Measurements from ENCODE around the gene CHRNE. TPM values are rescaled to one million over a fixed set of nuclear protein-coding genes. Genes with fewer than 3 reads are reported as not detected.
"Not testable (repeated sequence)": the region's sequence is repeated elsewhere in the genome, so short reads cannot be mapped to it uniquely, and the experiment has no call there.

Gene CHRNE
- total RNA-seq, 2 experiments from 2014 or later: 0.25 to 0.42 TPM

DNA sequence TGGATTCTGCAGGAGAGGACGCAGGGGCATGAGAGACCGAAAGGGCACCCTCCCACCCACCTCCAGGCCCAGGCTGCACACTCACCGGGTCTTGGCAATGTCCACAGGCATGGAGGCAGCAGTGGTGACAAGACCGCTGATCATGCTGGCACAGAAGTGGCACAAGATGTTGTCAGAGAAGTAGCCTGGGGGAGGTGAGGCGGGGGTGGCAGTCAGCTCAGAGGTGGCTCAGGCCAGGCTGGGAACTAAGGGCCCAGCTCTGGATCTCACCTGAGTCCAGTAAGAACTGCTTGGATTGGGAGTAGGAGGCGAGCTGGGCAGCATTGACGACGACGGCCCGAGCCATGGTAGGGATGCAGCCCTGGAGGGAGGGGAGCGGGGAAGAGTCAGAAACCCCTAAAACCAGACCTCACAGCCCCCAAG lies 35.2 kb upstream of the CHRNE start:
- POLR2A ChIA-PET: no interaction called here
- Mint-ChIP-seq H3K4me3 (peak overlapping the region; percentile 92), H3K27me3 (no peaks in the 10 kb centered on the region), H3K9me3 (no peaks in the 10 kb centered on the region), H3K36me3 (ENCODE audit: low read depth) (peaks cover 63% of the 10 kb centered on the region), H3K27ac (peak overlapping the region; percentile 94), H3K4me1 (peaks cover 56% of the 10 kb centered on the region)
- CTCF ChIA-PET: interaction anchor here (1.1 to 2.3 kb wide), 4 partner anchors 15 to 35 kb away, joined by 3 to 5 read pairs (median 4); partner anchors contain the start of gene CHRNE
- DNase-seq: no peak

DNA sequence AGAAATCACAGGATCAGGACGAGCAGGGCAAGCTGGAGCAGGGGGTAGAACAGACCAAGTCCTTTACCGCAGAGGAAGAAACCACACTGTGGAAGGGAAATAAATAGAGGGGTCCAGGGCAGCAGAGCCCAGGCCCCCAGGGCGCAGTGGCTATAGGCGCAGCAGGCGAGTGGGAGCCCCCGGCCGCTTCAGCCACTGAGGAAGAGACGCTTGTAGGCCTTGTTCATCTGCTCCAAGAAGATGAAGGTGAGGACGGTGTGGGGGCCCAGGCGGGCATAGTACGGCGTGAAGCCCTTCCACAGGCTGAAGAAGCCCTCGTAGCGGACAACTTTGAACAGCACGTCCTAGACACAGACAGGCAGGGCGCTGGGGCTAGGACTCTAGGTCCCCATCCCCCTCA lies 34.7 kb upstream of the CHRNE start:
- POLR2A ChIA-PET: no interaction called here
- CTCF ChIA-PET: interaction anchor here (1.1 to 2.3 kb wide), 4 partner anchors 14 to 93 kb away, joined by 3 to 5 read pairs (median 4); no protein-coding TSS in a partner anchor
- H3K4me1 Mint-ChIP-seq: peaks cover 51% of the 10 kb centered on the region
- no peaks in the 10 kb centered on the region for H3K9me3 Mint-ChIP-seq
- H3K4me3 Mint-ChIP-seq: peak overlapping the region; percentile 92
- H3K27ac Mint-ChIP-seq: no peak overlapping the region
- no peak for DNase-seq
- no peaks in the 10 kb centered on the region for H3K27me3 Mint-ChIP-seq
- peaks cover 59% of the 10 kb centered on the region for H3K36me3 Mint-ChIP-seq (ENCODE audit: low read depth)

DNA sequence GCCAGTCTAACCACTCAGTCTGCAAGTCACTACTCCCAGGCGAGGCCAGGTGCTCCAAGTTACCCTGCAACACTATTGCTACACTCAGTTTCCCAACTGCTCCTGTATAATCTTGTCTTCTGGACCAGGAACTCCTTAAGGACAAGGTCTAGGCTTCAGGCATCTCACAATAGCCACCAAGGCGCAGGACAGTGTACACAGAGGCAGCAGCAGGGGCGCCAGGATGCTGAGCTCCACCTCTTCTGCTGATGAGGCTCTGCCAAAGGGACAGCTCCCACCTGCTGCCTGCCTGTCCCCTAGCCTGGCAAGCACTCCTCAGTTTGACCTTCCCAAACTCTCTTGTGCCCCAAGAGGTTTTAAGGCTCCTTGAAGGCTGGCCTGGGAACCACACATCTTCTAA lies 33.5 kb upstream of the CHRNE start:
- H3K36me3 Mint-ChIP-seq (ENCODE audit: low read depth): peaks cover 49% of the 10 kb centered on the region
- DNase-seq: no peak
- POLR2A ChIA-PET: no interaction called here
- CTCF ChIA-PET: interaction anchor here (1.2 to 1.5 kb wide), 2 partner anchors 47 to 94 kb away, joined by 3 read pairs; no protein-coding TSS in a partner anchor
- no peaks in the 10 kb centered on the region for H3K9me3 Mint-ChIP-seq
- H3K4me1 Mint-ChIP-seq: peaks cover 44% of the 10 kb centered on the region
- no peak overlapping the region for H3K27ac Mint-ChIP-seq
- H3K27me3 Mint-ChIP-seq: no peaks in the 10 kb centered on the region
- H3K4me3 Mint-ChIP-seq: no peak overlapping the region

GRCh38 chr17:4935650-4936049 lies 32.8 kb upstream of the CHRNE start:
- no peaks in the 10 kb centered on the region for H3K27me3 Mint-ChIP-seq
- POLR2A ChIA-PET: no interaction called here
- H3K4me1 Mint-ChIP-seq: peaks cover 47% of the 10 kb centered on the region
- no peaks in the 10 kb centered on the region for H3K9me3 Mint-ChIP-seq
- H3K27ac Mint-ChIP-seq: no peak overlapping the region
- CTCF ChIA-PET: interaction anchor here (1.2 kb wide), 1 partner anchor 48 kb away, joined by 3 read pairs; no protein-coding TSS in a partner anchor
- H3K36me3 Mint-ChIP-seq (ENCODE audit: low read depth): peaks cover 48% of the 10 kb centered on the region
- H3K4me3 Mint-ChIP-seq: no peak overlapping the region
- no peak for DNase-seq

- DNase-seq: no peak
- Mint-ChIP-seq H3K9me3 (no peaks in the 10 kb centered on the region), H3K27ac (peak overlapping the region; percentile 41), H3K27me3 (no peaks in the 10 kb centered on the region), H3K4me1 (peaks cover 48% of the 10 kb centered on the region), H3K36me3 (ENCODE audit: low read depth) (peaks cover 44% of the 10 kb centered on the region), H3K4me3 (no peak overlapping the region)
- POLR2A ChIA-PET: interaction anchor here (0.6 kb wide), 1 partner anchor 434 kb away, joined by 3 read pairs; no protein-coding TSS in a partner anchor
- CTCF ChIA-PET: interaction anchor here (0.6 to 1.6 kb wide), 4 partner anchors 25 to 72 kb away, joined by 3 to 4 read pairs (median 3); partner anchors contain the start of gene CAMTA2
Measured at GRCh38 chr17:4934173-4934979, 31.5 kb upstream of the CHRNE start.

DNA sequence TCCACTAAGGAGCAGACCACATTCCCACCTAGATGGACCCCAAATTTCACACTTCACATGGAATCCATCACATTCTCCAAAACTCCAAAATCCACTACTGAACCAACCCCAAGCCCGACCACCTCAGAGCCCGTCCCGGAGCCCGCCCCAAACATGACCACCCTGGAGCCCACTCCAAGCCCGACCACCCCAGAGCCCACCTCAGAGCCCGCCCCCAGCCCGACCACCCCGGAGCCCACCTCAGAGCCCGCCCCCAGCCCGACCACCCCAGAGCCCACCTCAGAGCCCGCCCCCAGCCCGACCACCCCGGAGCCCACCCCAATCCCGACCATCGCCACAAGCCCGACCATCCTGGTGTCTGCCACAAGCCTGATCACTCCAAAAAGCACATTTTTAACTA lies 30.7 kb upstream of the CHRNE start:
- peaks cover 47% of the 10 kb centered on the region for H3K36me3 Mint-ChIP-seq (ENCODE audit: low read depth)
- peak overlapping the region; percentile 41 for H3K27ac Mint-ChIP-seq
- no peaks in the 10 kb centered on the region for H3K9me3 Mint-ChIP-seq
- ChIA-PET POLR2A (no interaction called here), CTCF (interaction anchor here (0.9 to 1.6 kb wide), 2 partner anchors 24 to 54 kb away, joined by 3 to 4 read pairs; partner anchors contain the start of gene CAMTA2)
- no peak overlapping the region for H3K4me3 Mint-ChIP-seq
- H3K4me1 Mint-ChIP-seq: peaks cover 43% of the 10 kb centered on the region
- no peak for DNase-seq
- H3K27me3 Mint-ChIP-seq: no peaks in the 10 kb centered on the region

- H3K4me1 Mint-ChIP-seq: peaks cover 35% of the 10 kb centered on the region
- H3K9me3 Mint-ChIP-seq: no peaks in the 10 kb centered on the region
- H3K27ac Mint-ChIP-seq: no peak overlapping the region
- no peak for DNase-seq
- ChIA-PET CTCF (interaction anchor here (0.9 kb wide), 1 partner anchor 23 kb away, joined by 3 read pairs; no protein-coding TSS in a partner anchor), POLR2A (no interaction called here)
- H3K36me3 Mint-ChIP-seq (ENCODE audit: low read depth): peaks cover 42% of the 10 kb centered on the region
- no peaks in the 10 kb centered on the region for H3K27me3 Mint-ChIP-seq
- no peak overlapping the region for H3K4me3 Mint-ChIP-seq
Measured at GRCh38 chr17:4932756-4933155, 29.9 kb upstream of the CHRNE start.

- H3K9me3 Mint-ChIP-seq: no peaks in the 10 kb centered on the region
- H3K27ac Mint-ChIP-seq: peak within 1 kb of the TSS; percentile 10
- H3K27me3 Mint-ChIP-seq: no peaks in the 10 kb centered on the region
- no peak within 1 kb of the TSS for H3K4me3 Mint-ChIP-seq
- H3K36me3 Mint-ChIP-seq (ENCODE audit: low read depth): peaks cover 41% of the 10 kb centered on the region
- DNase-seq: no peak
- CTCF ChIA-PET: no interaction called here
- POLR2A ChIA-PET: no interaction called here
- peaks cover 28% of the 10 kb centered on the region for H3K4me1 Mint-ChIP-seq
Measured at GRCh38 chr17:4931963-4932362, 29.1 kb upstream of the CHRNE start, which contains the start of gene GP1BA. TSS of gene GP1BA (plus strand) at chr17:4932277. CDS start at chr17:4932605, 328 bp downstream.

- Mint-ChIP-seq H3K9me3 (no peaks in the 10 kb centered on the region), H3K36me3 (ENCODE audit: low read depth) (peaks cover 35% of the 10 kb centered on the region), H3K27ac (no peak overlapping the region), H3K4me3 (no peak overlapping the region), H3K27me3 (no peaks in the 10 kb centered on the region), H3K4me1 (peaks cover 15% of the 10 kb centered on the region)
- no peak for DNase-seq
- ChIA-PET CTCF (interaction anchor here (0.9 kb wide), 1 partner anchor 14 kb away, joined by 4 read pairs; no protein-coding TSS in a partner anchor), POLR2A (no interaction called here)
Measured at GRCh38 chr17:4928881-4929280, 26.0 kb upstream of the CHRNE start.

DNA sequence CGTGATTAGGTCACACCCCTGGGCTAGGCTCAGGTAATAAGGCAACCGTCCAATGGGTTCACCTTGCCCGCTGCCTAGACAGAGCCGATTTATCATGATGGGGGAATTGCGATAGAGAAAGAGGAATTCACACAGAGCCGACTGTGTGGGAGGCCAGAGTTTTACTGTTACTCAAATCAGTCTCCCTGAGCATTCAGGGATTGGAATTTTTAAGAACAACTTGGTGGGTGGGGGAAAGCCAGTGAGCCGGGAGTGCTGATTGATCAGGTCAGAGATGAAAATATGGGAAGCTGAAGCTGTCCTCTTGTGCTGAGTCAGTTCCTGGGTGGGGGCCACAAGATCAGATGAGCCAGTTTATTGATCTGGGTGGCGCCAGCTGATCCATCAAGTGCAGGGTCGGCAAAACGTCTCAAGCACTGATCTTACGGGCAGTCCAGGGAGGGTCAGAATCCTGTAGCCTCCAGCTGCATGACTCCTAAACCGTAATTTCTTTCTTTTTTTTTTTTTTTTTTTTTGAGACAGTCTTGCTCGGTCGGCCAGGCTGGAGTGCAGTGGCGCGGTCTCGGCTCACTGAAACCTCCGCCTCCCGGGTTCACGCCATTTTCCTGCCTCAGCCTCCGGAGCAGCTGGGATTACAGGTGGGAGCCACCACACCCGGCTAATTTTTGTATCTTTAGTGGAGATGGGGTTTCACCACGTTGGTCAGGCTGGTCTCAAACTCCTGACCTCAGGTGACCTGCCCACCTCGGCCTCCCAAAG lies 23.9 kb upstream of the CHRNE start:
- DNase-seq, H3K27me3 Mint-ChIP-seq, H3K9me3 Mint-ChIP-seq, H3K4me3 Mint-ChIP-seq, H3K4me1 Mint-ChIP-seq, H3K27ac Mint-ChIP-seq, CTCF ChIA-PET, POLR2A ChIA-PET: not testable (repeated sequence)
- H3K36me3 Mint-ChIP-seq (ENCODE audit: low read depth): peaks cover 29% of the 10 kb centered on the region

- ChIA-PET POLR2A (interaction anchor here (0.6 to 0.7 kb wide), 2 partner anchors 11 to 19 kb away, joined by 6 to 7 read pairs; partner anchors contain the start of genes RNF167 and SLC25A11), CTCF (interaction anchor here (0.6 to 0.9 kb wide), 2 partner anchors 12 to 912 kb away, joined by 3 read pairs; no protein-coding TSS in a partner anchor)
- Mint-ChIP-seq H3K36me3 (ENCODE audit: low read depth) (peaks cover 2% of the 10 kb centered on the region), H3K27ac (no peak overlapping the region), H3K4me3 (no peak overlapping the region), H3K4me1 (peaks cover under 1% of the 10 kb centered on the region), H3K27me3 (no peaks in the 10 kb centered on the region), H3K9me3 (no peaks in the 10 kb centered on the region)
- DNase-seq: no peak
Measured at GRCh38 chr17:4921320-4921719, 18.4 kb upstream of the CHRNE start.

GRCh38 chr17:4920351-4921048 lies 17.6 kb upstream of the CHRNE start:
- ChIA-PET CTCF (interaction anchor here (0.6 to 3.7 kb wide), 3 partner anchors 11 to 913 kb away, joined by 3 to 17 read pairs (median 3); no protein-coding TSS in a partner anchor), POLR2A (interaction anchor here (0.6 kb wide), 1 partner anchor 10 kb away, joined by 6 read pairs; no protein-coding TSS in a partner anchor)
- H3K4me3 Mint-ChIP-seq: no peak overlapping the region

More at GRCh38 chr17:4920351-4921048, 17.6 kb upstream of the CHRNE start:
- no peaks in the 10 kb centered on the region for H3K9me3 Mint-ChIP-seq
- H3K27me3 Mint-ChIP-seq: no peaks in the 10 kb centered on the region
- H3K4me1 Mint-ChIP-seq: no peaks in the 10 kb centered on the region
- H3K36me3 Mint-ChIP-seq (ENCODE audit: low read depth): peaks cover 2% of the 10 kb centered on the region
- DNase-seq: no peak
- no peak overlapping the region for H3K27ac Mint-ChIP-seq

Measured in activated CD4-positive, alpha-beta T cell treated with anti-CD3 and anti-CD28 coated beads, Interleukin-2, amount 10 ng/mL, durations not matched to agents 7 days and 5 days (primary cell).